Mesenchymal stem cell (in vitro differentiated cells and primary cell): ENCODE results near the gene ISOC1.

ENCODE experiments used
- DNase-seq: peaks from one replicate; pipeline ENCODE4 v3.0.0-alpha.2; 2013
- H2AFZ ChIP-seq: one replicate; pipeline ENCODE4 v1.6.1; 2013; ENCODE audit warnings: low read depth, mild to moderate bottlenecking, control low read depth, inconsistent platforms, low read length, moderate library complexity
- H2AK5ac ChIP-seq: 2 replicates; pipeline ENCODE4 v1.6.1; 2013; ENCODE audit warnings: low read length, moderate library complexity, mild to moderate bottlenecking, inconsistent platforms; ENCODE audit not compliant: severe bottlenecking
- H2BK120ac ChIP-seq: one replicate; pipeline ENCODE4 v1.6.1; 2013; ENCODE audit warnings: low read depth, mild to moderate bottlenecking, inconsistent platforms, low read length, moderate library complexity
- H2BK12ac ChIP-seq, 2 experiments: one replicate each; pipeline ENCODE4 v1.6.1; 2013; ENCODE audit warnings: inconsistent platforms in 2 of 2, low read length in 2 of 2, mild to moderate bottlenecking in 2 of 2, moderate library complexity in 2 of 2, control low read depth in 1 of 2
- H2BK15ac ChIP-seq: one replicate; pipeline ENCODE4 v1.6.1; 2013; ENCODE audit warnings: mild to moderate bottlenecking, low read depth, inconsistent platforms; ENCODE audit not compliant: poor library complexity, severe bottlenecking
- H2BK5ac ChIP-seq: 2 replicates; pipeline ENCODE4 v1.6.1; 2013; ENCODE audit warnings: low read depth, mild to moderate bottlenecking, low read length, control low read depth, inconsistent platforms; ENCODE audit not compliant: poor library complexity, severe bottlenecking
- H3K14ac ChIP-seq, 2 experiments: one replicate each; pipeline ENCODE4 v1.6.1; 2013; ENCODE audit warnings: inconsistent platforms in 2 of 2, low read length in 2 of 2, control low read depth in 1 of 2, mild to moderate bottlenecking in 1 of 2, moderate library complexity in 1 of 2
- H3K18ac ChIP-seq, 2 experiments: one replicate each; pipeline ENCODE4 v1.6.1; 2013; ENCODE audit warnings: inconsistent platforms in 2 of 2, low read length in 2 of 2, control low read depth in 1 of 2, low read depth in 1 of 2, mild to moderate bottlenecking in 1 of 2
- H3K23ac ChIP-seq, 2 experiments: one replicate each; pipeline ENCODE4 v1.6.1; 2013; ENCODE audit warnings: inconsistent platforms in 2 of 2, low read length in 2 of 2, mild to moderate bottlenecking in 2 of 2, moderate library complexity in 2 of 2, control low read depth in 1 of 2
- H3K27ac ChIP-seq: 2 replicates; pipeline ENCODE4 v1.5.1; 2013; ENCODE audit warnings: mild to moderate bottlenecking, moderate library complexity, low read length, control low read depth, inconsistent platforms; ENCODE audit not compliant: poor library complexity, severe bottlenecking
- H3K27me3 ChIP-seq, 2 experiments: 2 replicates each; pipeline versions ENCODE4 v1.6.1 to v1.7.0; 2013; ENCODE audit warnings: low read length in 2 of 2, mild to moderate bottlenecking in 2 of 2, moderate library complexity in 2 of 2, control low read depth in 1 of 2, inconsistent platforms in 1 of 2; ENCODE audit not compliant: control insufficient read depth in 1 of 2, insufficient read depth in 1 of 2
- H3K36me3 ChIP-seq, 2 experiments: 2 replicates each; pipeline versions ENCODE4 v1.6.1 to v1.7.0; 2013; ENCODE audit warnings: low read length in 2 of 2, control low read depth in 1 of 2, inconsistent platforms in 1 of 2, low read depth in 1 of 2, mild to moderate bottlenecking in 1 of 2; ENCODE audit not compliant: insufficient read depth in 2 of 2, control insufficient read depth in 1 of 2
- H3K4ac ChIP-seq, 2 experiments: one replicate each; pipeline ENCODE4 v1.6.1; 2013; ENCODE audit warnings: inconsistent platforms in 2 of 2, low read length in 2 of 2, mild to moderate bottlenecking in 2 of 2, moderate library complexity in 2 of 2, control low read depth in 1 of 2, low read depth in 1 of 2
- H3K4me1 ChIP-seq: 2 replicates; pipeline ENCODE4 v1.6.1; 2013; ENCODE audit warnings: low read depth, low read length, control low read depth; ENCODE audit not compliant: control insufficient read depth, insufficient read depth
- H3K4me2 ChIP-seq: 2 replicates; pipeline ENCODE4 v1.6.1; 2013; ENCODE audit warnings: low read length, mild to moderate bottlenecking, inconsistent platforms; ENCODE audit not compliant: poor library complexity, severe bottlenecking
- H3K4me3 ChIP-seq, 2 experiments: 2 replicates each; pipeline versions ENCODE4 v1.5.1 to v1.7.0; 2013; ENCODE audit warnings: low read length in 2 of 2, mild to moderate bottlenecking in 2 of 2, control low read depth in 1 of 2, low read depth in 1 of 2; ENCODE audit not compliant: insufficient read depth in 1 of 2
- H3K79me1 ChIP-seq: replicated peaks from 2 replicates; pipeline ENCODE4 v1.6.1; 2013; ENCODE audit warnings: mild to moderate bottlenecking, control low read depth, low read length, inconsistent platforms; ENCODE audit not compliant: poor library complexity, severe bottlenecking
- H3K9ac ChIP-seq: 2 replicates; pipeline ENCODE4 v1.7.0; 2013; ENCODE audit warnings: mild to moderate bottlenecking, low read length, moderate library complexity
- H3K9me3 ChIP-seq: 2 replicates; pipeline ENCODE4 v1.7.0; 2013; ENCODE audit warnings: mild to moderate bottlenecking, low read length; ENCODE audit not compliant: control insufficient read depth
- H4K8ac ChIP-seq: one replicate; pipeline ENCODE4 v1.6.1; 2013; ENCODE audit warnings: inconsistent platforms, mild to moderate bottlenecking, low read length, moderate library complexity
- H4K91ac ChIP-seq: one replicate; pipeline ENCODE4 v1.6.1; 2013; ENCODE audit warnings: mild to moderate bottlenecking, low read length, inconsistent platforms
- WGBS: methylation state at CpG from one replicate; pipeline ENCODE4 v1.1.7; 2013; ENCODE audit warnings: mixed read lengths; 5-methylcytosine and 5-hydroxymethylcytosine counted together

Gene ISOC1

DNA sequence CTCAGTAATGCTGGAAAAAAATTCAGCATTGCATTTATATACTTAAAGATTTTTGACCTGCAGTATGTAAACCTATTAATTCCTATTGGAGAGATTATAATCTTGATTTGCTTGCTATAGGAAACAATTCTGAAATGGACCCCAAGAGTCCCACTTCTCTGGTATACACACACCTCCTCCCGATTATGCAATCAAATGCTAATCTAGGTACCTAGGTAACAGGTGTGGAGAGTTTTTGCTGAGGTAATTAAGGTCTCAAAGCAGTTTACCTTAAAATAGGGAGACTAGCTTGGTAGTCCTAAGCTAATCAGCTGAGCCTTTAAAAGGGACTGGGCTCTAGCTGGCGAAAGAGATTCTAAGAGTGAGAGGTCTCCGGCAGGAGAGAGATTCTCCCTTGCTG lies 22.2 kb downstream of the ISOC1 start:
- no peak overlapping the region for H4K91ac ChIP-seq
- no peak for DNase-seq
- H3K9me3 ChIP-seq: no peaks in the 10 kb centered on the region
- no peaks in the 10 kb centered on the region for H3K79me1 ChIP-seq
- H3K9ac ChIP-seq: no peak overlapping the region
- no peaks in the 10 kb centered on the region for H3K36me3 ChIP-seq
- no peak overlapping the region for H3K23ac ChIP-seq
- no peak overlapping the region for H3K4me3 ChIP-seq
- no peak overlapping the region for H2AFZ ChIP-seq
- H3K18ac ChIP-seq: no peak overlapping the region
- H3K27me3 ChIP-seq: no peaks in the 10 kb centered on the region
- no peak overlapping the region for H2BK120ac ChIP-seq
- H3K14ac ChIP-seq: no peak overlapping the region
- H2AK5ac ChIP-seq: no peak overlapping the region
- H3K4ac ChIP-seq: no peak overlapping the region
- H3K27ac ChIP-seq: no peak overlapping the region
- H4K8ac ChIP-seq: no peak overlapping the region
- H2BK15ac ChIP-seq: no peak overlapping the region
- no peaks in the 10 kb centered on the region for H3K4me1 ChIP-seq
- 100% methylated on average over 3 of the region's 3 CpGs for WGBS
- H2BK12ac ChIP-seq: no peak overlapping the region
- no peak overlapping the region for H3K4me2 ChIP-seq
- no peak overlapping the region for H2BK5ac ChIP-seq

- Histone ChIP-seq H3K4me2 (no peak overlapping the region), H3K4me1 (no peaks in the 10 kb centered on the region), H2BK15ac (no peak overlapping the region), H4K8ac (no peak overlapping the region), H2AK5ac (no peak overlapping the region), H3K9me3 (no peaks in the 10 kb centered on the region), H4K91ac (no peak overlapping the region), H3K14ac (no peak overlapping the region), H3K9ac (no peak overlapping the region), H2BK120ac (no peak overlapping the region), H3K4me3 (no peak overlapping the region), H3K18ac (no peak overlapping the region), H2BK5ac (no peak overlapping the region), H3K23ac (no peak overlapping the region), H2BK12ac (no peak overlapping the region), H3K36me3 (no peaks in the 10 kb centered on the region), H3K79me1 (no peaks in the 10 kb centered on the region), H3K27me3 (no peaks in the 10 kb centered on the region), H3K4ac (no peak overlapping the region), H3K27ac (no peak overlapping the region), H2AFZ (no peak overlapping the region)
- no peak for DNase-seq
These were observed 23.9 kb downstream of the ISOC1 start for GRCh38 chr5:129118405-129118804.

DNA sequence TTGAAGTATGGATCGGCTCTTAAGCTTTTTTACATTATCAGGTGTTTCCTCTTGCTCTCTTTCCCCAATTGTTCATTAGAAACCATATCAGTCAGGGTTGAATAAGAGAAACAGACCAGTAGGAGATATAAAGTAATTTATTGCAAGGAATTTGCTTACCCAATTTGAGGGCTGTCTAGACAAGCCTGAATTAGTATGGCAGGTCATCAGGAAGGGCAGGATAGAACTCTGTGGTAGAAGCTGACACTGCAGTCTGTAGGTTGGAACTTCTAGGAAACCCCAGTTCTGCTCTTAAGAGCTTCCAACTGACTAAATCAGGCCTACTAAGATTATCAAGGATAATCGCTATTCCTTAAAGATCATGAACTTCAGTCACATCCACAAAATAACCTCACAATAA lies 24.3 kb downstream of the ISOC1 start:
- Histone ChIP-seq H3K18ac (no peak overlapping the region), H2BK5ac (no peak overlapping the region), H3K79me1 (no peaks in the 10 kb centered on the region), H2BK120ac (no peak overlapping the region), H2AK5ac (no peak overlapping the region), H3K27ac (no peak overlapping the region), H4K8ac (no peak overlapping the region), H2AFZ (no peak overlapping the region), H4K91ac (no peak overlapping the region), H2BK15ac (no peak overlapping the region), H3K4me1 (no peaks in the 10 kb centered on the region), H3K4me3 (no peak overlapping the region), H3K36me3 (no peaks in the 10 kb centered on the region), H3K14ac (no peak overlapping the region), H2BK12ac (no peak overlapping the region), H3K4ac (no peak overlapping the region), H3K9me3 (no peaks in the 10 kb centered on the region), H3K23ac (no peak overlapping the region), H3K9ac (no peak overlapping the region), H3K27me3 (no peaks in the 10 kb centered on the region), H3K4me2 (no peak overlapping the region)
- WGBS: 100% methylated on average over 1 of the region's 2 CpGs
- no peak for DNase-seq

- WGBS: 94% methylated on average over 3 of the region's 3 CpGs
- no peak for DNase-seq
- Histone ChIP-seq H2BK15ac (no peak overlapping the region), H3K36me3 (no peaks in the 10 kb centered on the region), H3K4me3 (no peak overlapping the region), H3K23ac (no peak overlapping the region), H4K91ac (no peak overlapping the region), H2AFZ (no peak overlapping the region), H3K4me1 (no peaks in the 10 kb centered on the region), H3K79me1 (no peaks in the 10 kb centered on the region), H2BK5ac (no peak overlapping the region), H4K8ac (no peak overlapping the region), H3K14ac (no peak overlapping the region), H3K4me2 (no peak overlapping the region), H2BK120ac (no peak overlapping the region), H3K9ac (no peak overlapping the region), H3K9me3 (no peaks in the 10 kb centered on the region), H2AK5ac (no peak overlapping the region), H2BK12ac (no peak overlapping the region), H3K18ac (no peak overlapping the region), H3K27ac (no peak overlapping the region), H3K4ac (no peak overlapping the region), H3K27me3 (no peaks in the 10 kb centered on the region)
These were observed 25.6 kb downstream of the ISOC1 start for GRCh38 chr5:129120158-129120581.
